ENCODE measurements around the gene DNAH1. TPM values are rescaled to one million over a fixed set of nuclear protein-coding genes. Genes with fewer than 3 reads are reported as not detected.

DNAH1 gene
- total RNA-seq, 1 donor from 2014 or later: 2.2 TPM

GRCh38 chr3:52420388-52420787 is 104.3 kb downstream of the DNAH1 start:
- H3K4me3 ChIP-seq: no peak overlapping the region
- no peak for TF ChIP-seq CTCF (IDR thresholded peaks at IDR 0.05; ENCODE audit: borderline replicate concordance)
- intact Hi-C loops (cut with micrococcal nuclease): no loop called here
- no peaks in the 10 kb centered on the region for H3K9me3 ChIP-seq (replicated peaks)
- no peaks in the 10 kb centered on the region for H3K36me3 ChIP-seq
- no peak for DNase-seq
- no peak overlapping the region for H3K27ac ChIP-seq (replicated peaks)
- no peaks in the 10 kb centered on the region for H3K4me1 ChIP-seq
- H3K27me3 ChIP-seq (ENCODE audit: low read depth): no peaks in the 10 kb centered on the region

GRCh38 chr3:52422669-52423068 is 106.5 kb downstream of the DNAH1 start:
- no peak for TF ChIP-seq CTCF (IDR thresholded peaks at IDR 0.05; ENCODE audit: borderline replicate concordance)
- H3K9me3 ChIP-seq (replicated peaks): no peaks in the 10 kb centered on the region
- no peaks in the 10 kb centered on the region for H3K4me1 ChIP-seq
- H3K27ac ChIP-seq (replicated peaks): no peak overlapping the region
- DNase-seq: no peak
- H3K4me3 ChIP-seq: no peak overlapping the region
- intact Hi-C loops (cut with micrococcal nuclease): no loop called here
- no peaks in the 10 kb centered on the region for H3K27me3 ChIP-seq (ENCODE audit: low read depth)
- H3K36me3 ChIP-seq: no peaks in the 10 kb centered on the region

DNA sequence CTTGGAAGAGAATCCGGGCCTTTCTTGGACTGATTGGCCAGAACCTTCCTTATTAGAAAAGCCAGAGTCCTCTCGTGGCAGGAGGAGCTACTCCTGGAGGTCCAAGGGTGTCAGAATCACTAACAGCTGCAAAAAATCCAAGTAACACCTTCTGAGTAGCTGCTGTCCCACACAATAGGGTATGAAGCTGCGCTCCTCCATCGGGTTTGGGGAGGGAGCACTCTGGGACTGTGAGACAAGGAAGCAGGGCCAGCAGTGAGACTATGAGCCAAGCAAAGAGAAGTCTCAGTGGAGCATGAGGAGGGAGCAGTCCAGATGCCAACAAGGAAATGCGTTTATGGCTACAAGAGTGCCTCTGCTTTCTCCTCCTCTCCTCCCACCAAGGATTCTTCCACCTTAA is 107.1 kb downstream of the DNAH1 start:
- no peak overlapping the region for H3K27ac ChIP-seq (replicated peaks)
- no peaks in the 10 kb centered on the region for H3K36me3 ChIP-seq
- no peak overlapping the region for H3K4me3 ChIP-seq
- no peaks in the 10 kb centered on the region for H3K27me3 ChIP-seq (ENCODE audit: low read depth)
- no peaks in the 10 kb centered on the region for H3K9me3 ChIP-seq (replicated peaks)
- intact Hi-C loops (cut with micrococcal nuclease): no loop called here
- no peak for TF ChIP-seq CTCF (IDR thresholded peaks at IDR 0.05; ENCODE audit: borderline replicate concordance)
- no peaks in the 10 kb centered on the region for H3K4me1 ChIP-seq
- DNase-seq: no peak

DNA sequence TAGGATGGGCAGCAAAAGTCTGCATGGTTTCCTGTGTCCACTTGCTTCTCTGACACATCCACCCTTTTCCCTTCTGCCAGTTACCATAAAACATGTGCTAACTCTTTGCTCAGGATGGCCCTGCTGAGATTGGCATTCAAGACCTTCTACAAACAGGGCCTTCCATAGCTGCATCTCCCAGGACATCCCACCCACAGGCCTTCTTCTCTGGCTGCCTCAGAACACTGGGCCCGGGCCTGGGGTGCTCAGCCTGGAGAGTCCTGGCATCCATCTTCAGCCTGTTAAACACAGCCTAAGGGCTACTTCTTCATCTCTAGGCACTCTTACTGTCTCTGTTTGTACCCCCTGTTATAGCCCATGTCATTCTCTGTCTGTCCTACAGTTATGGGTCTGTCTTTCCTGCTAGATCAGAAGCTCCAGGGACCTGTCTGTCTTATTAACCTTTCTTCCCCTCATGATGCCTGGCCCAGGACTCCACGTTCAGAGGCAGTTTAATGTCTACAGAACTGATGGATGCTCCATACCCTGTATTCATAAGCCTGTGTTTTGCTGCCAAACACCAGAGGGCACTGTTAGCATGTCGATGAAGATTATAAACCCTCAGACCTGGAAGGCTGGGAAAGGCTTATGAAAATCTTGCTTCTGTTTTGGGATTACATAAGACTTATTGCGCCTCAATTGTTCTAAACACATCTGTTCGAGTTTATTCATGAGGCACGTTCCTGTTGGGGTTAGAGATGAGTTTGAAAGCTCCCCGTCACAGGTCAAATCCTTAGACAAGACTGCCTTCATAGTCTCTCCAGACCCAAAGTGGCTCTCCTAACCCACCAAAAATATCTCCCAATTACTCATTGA is 112.3 kb downstream of the DNAH1 start:
- peak; percentile 87 for TF ChIP-seq CTCF (IDR thresholded peaks at IDR 0.05; ENCODE audit: borderline replicate concordance)
- Histone ChIP-seq H3K27me3 (ENCODE audit: low read depth) (no peaks in the 10 kb centered on the region), H3K36me3 (no peaks in the 10 kb centered on the region), H3K27ac (replicated peaks) (peak overlapping the region; percentile 79), H3K4me3 (no peak overlapping the region), H3K4me1 (peaks cover 47% of the 10 kb centered on the region), H3K9me3 (replicated peaks) (no peaks in the 10 kb centered on the region)
- intact Hi-C loops (cut with micrococcal nuclease): no loop called here
- DNase-seq: peak; percentile 50

- intact Hi-C loops (cut with micrococcal nuclease): no loop called here
- peak overlapping the region; percentile 79 for H3K27ac ChIP-seq (replicated peaks)
These were observed 112.9 kb downstream of the DNAH1 start for GRCh38 chr3:52429031-52429430.

More at GRCh38 chr3:52429031-52429430, 112.9 kb downstream of the DNAH1 start:
- Histone ChIP-seq H3K4me3 (no peak overlapping the region), H3K36me3 (no peaks in the 10 kb centered on the region), H3K4me1 (peaks cover 54% of the 10 kb centered on the region), H3K27me3 (ENCODE audit: low read depth) (no peaks in the 10 kb centered on the region), H3K9me3 (replicated peaks) (no peaks in the 10 kb centered on the region)
- no peak for TF ChIP-seq CTCF (IDR thresholded peaks at IDR 0.05; ENCODE audit: borderline replicate concordance)
- DNase-seq: no peak

Measured in left ventricle myocardium inferior (tissue), 1 donor.